Measurements from ENCODE around the gene PDIA5.

DNA sequence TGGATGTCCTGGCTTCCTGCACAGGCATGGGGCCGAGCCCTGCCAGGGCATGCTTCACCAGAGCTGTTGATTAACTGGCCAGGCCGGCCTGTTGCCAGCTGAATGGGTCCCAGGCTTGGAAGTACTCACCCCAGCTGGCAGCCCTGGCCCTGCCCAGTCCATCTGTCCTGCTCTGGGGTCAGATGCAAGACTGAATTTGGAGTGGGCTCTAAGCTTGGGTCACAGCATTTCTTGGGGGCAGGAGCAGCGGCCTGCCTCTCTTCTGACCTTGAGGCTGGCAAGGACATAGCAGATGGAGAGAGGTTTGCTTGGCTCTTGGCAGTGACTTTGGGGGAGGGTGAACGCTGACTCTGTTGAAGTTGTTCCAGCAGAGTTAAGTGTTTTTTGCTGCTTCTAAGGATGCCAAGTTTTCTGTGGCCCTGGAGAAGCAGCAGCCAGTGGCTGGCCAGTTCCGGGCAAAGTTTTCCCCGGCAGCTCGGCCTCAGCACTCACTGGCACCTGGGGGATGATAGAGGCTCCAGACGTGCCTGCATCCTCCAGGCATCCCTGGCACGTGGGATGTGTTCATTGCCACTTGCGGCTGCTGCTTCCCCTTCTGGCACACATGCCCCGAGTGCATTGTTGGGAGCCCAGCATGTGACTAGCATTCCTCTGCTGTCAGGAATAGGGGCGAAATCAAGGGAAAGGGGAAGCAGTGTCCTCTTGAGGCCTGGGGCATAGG, 22.9 kb downstream of the PDIA5 start:
- TF ChIP-seq, protein P1, sequence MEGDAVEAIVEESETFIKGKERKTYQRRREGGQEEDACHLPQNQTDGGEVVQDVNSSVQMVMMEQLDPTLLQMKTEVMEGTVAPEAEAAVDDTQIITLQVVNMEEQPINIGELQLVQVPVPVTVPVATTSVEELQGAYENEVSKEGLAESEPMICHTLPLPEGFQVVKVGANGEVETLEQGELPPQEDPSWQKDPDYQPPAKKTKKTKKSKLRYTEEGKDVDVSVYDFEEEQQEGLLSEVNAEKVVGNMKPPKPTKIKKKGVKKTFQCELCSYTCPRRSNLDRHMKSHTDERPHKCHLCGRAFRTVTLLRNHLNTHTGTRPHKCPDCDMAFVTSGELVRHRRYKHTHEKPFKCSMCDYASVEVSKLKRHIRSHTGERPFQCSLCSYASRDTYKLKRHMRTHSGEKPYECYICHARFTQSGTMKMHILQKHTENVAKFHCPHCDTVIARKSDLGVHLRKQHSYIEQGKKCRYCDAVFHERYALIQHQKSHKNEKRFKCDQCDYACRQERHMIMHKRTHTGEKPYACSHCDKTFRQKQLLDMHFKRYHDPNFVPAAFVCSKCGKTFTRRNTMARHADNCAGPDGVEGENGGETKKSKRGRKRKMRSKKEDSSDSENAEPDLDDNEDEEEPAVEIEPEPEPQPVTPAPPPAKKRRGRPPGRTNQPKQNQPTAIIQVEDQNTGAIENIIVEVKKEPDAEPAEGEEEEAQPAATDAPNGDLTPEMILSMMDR (IDR thresholded peaks at IDR 0.05; ENCODE audit: low read depth, low read length, poor library complexity, severe bottlenecking): no peak
- TF ChIP-seq EZH2phosphoT487 (IDR thresholded peaks at IDR 0.05; ENCODE audit: borderline replicate concordance, low read length): no peak
